OCI-M1 (cell line): Measurements from ENCODE around the gene RNF34.
"Not testable (repeated sequence)": the region's sequence is repeated elsewhere in the genome, so short reads cannot be mapped to it uniquely, and the experiment has no call there.

ENCODE experiments used
- DNase-seq: peaks from one replicate; lab custom pipeline; 2025; lab: John Stamatoyannopoulos, UW

Gene RNF34

GRCh38 chr12:121399391-121400331 is at the start of gene RNF34:
Gene RNF34, plus strand, starts transcription at chr12:121400118. Its CDS starts 95 bp downstream, at chr12:121400213.
- DNase-seq = peak; percentile 99

GRCh38 chr12:121351820-121352681 is 47.9 kb upstream of the RNF34 start, which contains the start of gene ANAPC5:
Gene ANAPC5, minus strand, starts transcription at chr12:121352411. Its CDS starts 71 bp downstream, at chr12:121352340.
- DNase-seq = peak; percentile 98

GRCh38 chr12:121352682-121353018 is 47.3 kb upstream of the RNF34 start:
- DNase-seq = no peak

GRCh38 chr12:121355818-121356217 is 44.1 kb upstream of the RNF34 start:
- DNase-seq = no peak

- no peak for DNase-seq
Observed at GRCh38 chr12:121356657-121357056, 43.3 kb upstream of the RNF34 start.

GRCh38 chr12:121357331-121357730 is 42.6 kb upstream of the RNF34 start:
- DNase-seq = no peak

- no peak for DNase-seq
Observed at GRCh38 chr12:121358073-121358472, 41.8 kb upstream of the RNF34 start.

GRCh38 chr12:121364683-121365121 is 35.2 kb upstream of the RNF34 start:
- DNase-seq = no peak

- no peak for DNase-seq
Observed at GRCh38 chr12:121365416-121366062, 34.4 kb upstream of the RNF34 start.

- no peak for DNase-seq
Observed at GRCh38 chr12:121366063-121366459, 33.9 kb upstream of the RNF34 start.

- DNase-seq = no peak
Observed at GRCh38 chr12:121371404-121371803, 28.5 kb upstream of the RNF34 start.

GRCh38 chr12:121373755-121374154 is 26.2 kb upstream of the RNF34 start:
- DNase-seq = no peak

- not testable (repeated sequence) for DNase-seq
Observed at GRCh38 chr12:121374336-121374735, 25.6 kb upstream of the RNF34 start.

GRCh38 chr12:121374945-121375584 is 24.9 kb upstream of the RNF34 start:
- DNase-seq = not testable (repeated sequence)

GRCh38 chr12:121376754-121377697 is 22.9 kb upstream of the RNF34 start:
- no peak for DNase-seq

GRCh38 chr12:121378736-121379135 is 21.2 kb upstream of the RNF34 start:
- DNase-seq = no peak

- no peak for DNase-seq
Observed at GRCh38 chr12:121379945-121380344, 20.0 kb upstream of the RNF34 start.

- DNase-seq = no peak
Observed at GRCh38 chr12:121383601-121384021, 16.3 kb upstream of the RNF34 start.

GRCh38 chr12:121384891-121385290 is 15.0 kb upstream of the RNF34 start:
- DNase-seq = not testable (repeated sequence)

GRCh38 chr12:121388421-121388981 is 11.4 kb upstream of the RNF34 start:
- peak; percentile 23 for DNase-seq
